Fibroblast of lung (primary cell): ENCODE data around the gene SLC2A14. TPM values are rescaled to one million over a fixed set of nuclear protein-coding genes. Genes with fewer than 3 reads are reported as not detected.
"Not testable (repeated sequence)": the region's sequence is repeated elsewhere in the genome, so short reads cannot be mapped to it uniquely, and the experiment has no call there.

Source experiments
- DNase-seq, 2 donors: peaks; one replicate each; pipeline versions ENCODE4 v3.0.0 to v3.0.0-alpha.2; 2010; ENCODE audit warnings: low read depth in 2 of 2
- H2AFZ ChIP-seq: 2 replicates; pipeline ENCODE4 v1.5.1; 2012; ENCODE audit warnings: low read length, control low read depth, inconsistent platforms
- H3K27ac ChIP-seq: 2 replicates; pipeline ENCODE4 v1.5.1; 2011; ENCODE audit warnings: low read length, control low read depth; ENCODE audit not compliant: insufficient read depth
- H3K27me3 ChIP-seq: 2 replicates; pipeline ENCODE4 v1.5.1; 2011; ENCODE audit warnings: mild to moderate bottlenecking, low read length; ENCODE audit not compliant: control insufficient read depth, insufficient read depth
- H3K36me3 ChIP-seq: 2 replicates; pipeline ENCODE4 v1.5.1; 2011; ENCODE audit warnings: low read length; ENCODE audit not compliant: control insufficient read depth, insufficient read depth
- H3K4me1 ChIP-seq: 2 replicates; pipeline ENCODE4 v1.5.1; 2011; ENCODE audit warnings: low read length; ENCODE audit not compliant: control insufficient read depth, insufficient read depth; ENCODE audit errors: extremely low read depth
- H3K4me2 ChIP-seq: 2 replicates; pipeline ENCODE4 v1.5.1; 2011; ENCODE audit warnings: low read length, control low read depth; ENCODE audit not compliant: insufficient read depth; ENCODE audit errors: extremely low read depth
- H3K4me3 ChIP-seq, 4 experiments: fragments of 200-600 bp in 1 of 4; sonication (generic) in 1 of 4; replicated peaks in 1 of 4; 2 replicates each; pipeline ENCODE4 v1.5.1; 2011 to 2016; ENCODE audit warnings: low read length in 4 of 4, low read depth in 3 of 4, mild to moderate bottlenecking in 3 of 4, control low read depth in 2 of 4, inconsistent platforms in 1 of 4, mixed read lengths in 1 of 4; ENCODE audit not compliant: insufficient read depth in 1 of 4; ENCODE audit errors: control extremely low read depth in 1 of 4
- H3K79me2 ChIP-seq: 2 replicates; pipeline ENCODE4 v1.5.1; 2012; ENCODE audit warnings: mild to moderate bottlenecking, low read length, inconsistent platforms; ENCODE audit not compliant: control insufficient read depth, insufficient read depth
- H3K9ac ChIP-seq: 2 replicates; pipeline ENCODE4 v1.5.1; 2011; ENCODE audit warnings: mild to moderate bottlenecking, low read length, control low read depth; ENCODE audit not compliant: insufficient read depth
- H3K9me3 ChIP-seq: 2 replicates; pipeline ENCODE4 v1.5.1; 2012; ENCODE audit warnings: low read depth, low read length; ENCODE audit not compliant: control insufficient read depth, insufficient read depth
- H4K20me1 ChIP-seq: 2 replicates; pipeline ENCODE4 v1.5.1; 2011; ENCODE audit warnings: low read length; ENCODE audit not compliant: control insufficient read depth, insufficient read depth; ENCODE audit errors: extremely low read depth
- CTCF ChIP-seq, 2 donors: IDR thresholded peaks in 1 of 2; conservative IDR thresholded peaks in 1 of 2; 1 replicate in 1 of 2; 2 replicates in 1 of 2; pipeline ENCODE4 v1.5.1; 2011 to 2012; ENCODE audit warnings: low read length in 2 of 2, control low read depth in 1 of 2, inconsistent platforms in 1 of 2, low read depth in 1 of 2, mild to moderate bottlenecking in 1 of 2
- EZH2 ChIP-seq: IDR thresholded peaks from 2 replicates; pipeline ENCODE4 v1.5.1; 2012; ENCODE audit warnings: low read length, control low read depth, mild to moderate bottlenecking; ENCODE audit errors: missing control alignments
- polyA plus RNA-seq, 2 donors: library from polyadenylated mRNA; depleted of rRNA in 1 of 2; stranded (reverse) in 1 of 2; unstranded in 1 of 2; fragments of >200 nt; gene quantifications; 2 replicates each; pipeline ENCODE4 v1.2.1, GENCODE V29; 2011 to 2012; ENCODE audit warnings: missing spikeins in 1 of 2
- total RNA-seq: library from RNA; depleted of rRNA; stranded (reverse); fragments of >200 nt; gene quantifications from 2 replicates; pipeline ENCODE4 v1.2.1, GENCODE V29; 2014

The SLC2A14 gene
- total and polyA plus RNA-seq, 2 donors (not counting 1 experiment from before 2014, with no cell fraction given): 0.07 to 0.17 TPM

- Histone ChIP-seq H3K36me3 (no peaks in the 10 kb centered on the region), H3K4me3 (no peak overlapping the region), H3K79me2 (no peaks in the 10 kb centered on the region), H3K4me2 (no peak overlapping the region), H2AFZ (no peak overlapping the region), H3K27ac (no peak overlapping the region), H3K9ac (no peak overlapping the region), H3K27me3 (no peaks in the 10 kb centered on the region), H3K4me1 (peaks cover 5% of the 10 kb centered on the region), H3K9me3 (no peaks in the 10 kb centered on the region), H4K20me1 (no peaks in the 10 kb centered on the region)
- no peak for DNase-seq
- TF ChIP-seq EZH2 (no peak), CTCF (conservative IDR thresholded peaks at IDR 0.05 in 1 of 2, IDR thresholded peaks at IDR 0.05 in 1 of 2; ENCODE audit: low read depth in 1 of 2, low read length in 2 of 2) (no peak)
These were observed 14.7 kb downstream of the SLC2A14 start for GRCh38 chr12:7857971-7858370.

- peak in 1 of 2 donors; percentile 57 for DNase-seq
- no peaks in the 10 kb centered on the region for H3K36me3 ChIP-seq
- no peak overlapping the region for H3K9ac ChIP-seq
- H4K20me1 ChIP-seq: no peaks in the 10 kb centered on the region
- H2AFZ ChIP-seq: no peak overlapping the region
- no peak for TF ChIP-seq EZH2
- no peak for TF ChIP-seq CTCF (conservative IDR thresholded peaks at IDR 0.05 in 1 of 2, IDR thresholded peaks at IDR 0.05 in 1 of 2; ENCODE audit: low read depth in 1 of 2, low read length in 2 of 2)
- no peaks in the 10 kb centered on the region for H3K79me2 ChIP-seq
- no peak overlapping the region for H3K4me3 ChIP-seq
- H3K9me3 ChIP-seq: no peaks in the 10 kb centered on the region
- H3K27me3 ChIP-seq: no peaks in the 10 kb centered on the region
- H3K4me1 ChIP-seq: peaks cover 5% of the 10 kb centered on the region
- H3K27ac ChIP-seq: no peak overlapping the region
- H3K4me2 ChIP-seq: no peak overlapping the region
These were observed 16.2 kb downstream of the SLC2A14 start for GRCh38 chr12:7856516-7856915.

GRCh38 chr12:7853557-7853956, 19.2 kb downstream of the SLC2A14 start:
- Histone ChIP-seq H3K9me3 (no peaks in the 10 kb centered on the region), H3K27ac (no peak overlapping the region)

GRCh38 chr12:7851622-7852081, 21.1 kb downstream of the SLC2A14 start:
- H3K27ac ChIP-seq, H3K36me3 ChIP-seq, H3K4me3 ChIP-seq, H4K20me1 ChIP-seq, H3K4me1 ChIP-seq, H3K9me3 ChIP-seq, H3K27me3 ChIP-seq, H2AFZ ChIP-seq, H3K79me2 ChIP-seq, H3K4me2 ChIP-seq, H3K9ac ChIP-seq: not testable (repeated sequence)
- peak in 1 of 2 donors; percentile 32 for DNase-seq

More at GRCh38 chr12:7853557-7853956, 19.2 kb downstream of the SLC2A14 start:
- Histone ChIP-seq H3K4me2 (no peak overlapping the region), H3K36me3 (no peaks in the 10 kb centered on the region), H3K4me1 (no peaks in the 10 kb centered on the region), H3K4me3 (no peak overlapping the region), H2AFZ (no peak overlapping the region), H4K20me1 (no peaks in the 10 kb centered on the region), H3K9ac (no peak overlapping the region), H3K79me2 (no peaks in the 10 kb centered on the region), H3K27me3 (no peaks in the 10 kb centered on the region)
- no peak for TF ChIP-seq CTCF (conservative IDR thresholded peaks at IDR 0.05 in 1 of 2, IDR thresholded peaks at IDR 0.05 in 1 of 2; ENCODE audit: low read depth in 1 of 2, low read length in 2 of 2)
- no peak for TF ChIP-seq EZH2
- DNase-seq: no peak

GRCh38 chr12:7850099-7850498, 22.6 kb downstream of the SLC2A14 start:
- not testable (repeated sequence) for H3K9ac ChIP-seq, H3K27me3 ChIP-seq

More at GRCh38 chr12:7850099-7850498, 22.6 kb downstream of the SLC2A14 start:
- H3K9me3 ChIP-seq, H3K4me3 ChIP-seq, H2AFZ ChIP-seq, H3K36me3 ChIP-seq, DNase-seq, H3K4me2 ChIP-seq, H4K20me1 ChIP-seq, H3K27ac ChIP-seq, H3K4me1 ChIP-seq, H3K79me2 ChIP-seq: not testable (repeated sequence)
